Renal pelvis (tissue), 4 donors: ENCODE measurements around the gene DRC7. TPM values are rescaled to one million over a fixed set of nuclear protein-coding genes. Genes with fewer than 3 reads are reported as not detected.

ENCODE experiments used
- DNase-seq: peaks from one replicate; pipeline ENCODE4 v3.0.0-alpha.2; 2013
- polyA plus RNA-seq, 3 donors: library from polyadenylated mRNA; unstranded; fragments of 120-200 nt; gene quantifications; one replicate each; pipeline ENCODE4 v1.2.1, GENCODE V29; 2013; ENCODE audit not compliant: insufficient read length in 3 of 3

Gene DRC7
- polyA plus RNA-seq, 3 donors: 3.3 to 7.8 (median 3.9) TPM

GRCh38 chr16:57750796-57751538, 56.4 kb downstream of the DRC7 start:
- DNase-seq: no peak

DNA sequence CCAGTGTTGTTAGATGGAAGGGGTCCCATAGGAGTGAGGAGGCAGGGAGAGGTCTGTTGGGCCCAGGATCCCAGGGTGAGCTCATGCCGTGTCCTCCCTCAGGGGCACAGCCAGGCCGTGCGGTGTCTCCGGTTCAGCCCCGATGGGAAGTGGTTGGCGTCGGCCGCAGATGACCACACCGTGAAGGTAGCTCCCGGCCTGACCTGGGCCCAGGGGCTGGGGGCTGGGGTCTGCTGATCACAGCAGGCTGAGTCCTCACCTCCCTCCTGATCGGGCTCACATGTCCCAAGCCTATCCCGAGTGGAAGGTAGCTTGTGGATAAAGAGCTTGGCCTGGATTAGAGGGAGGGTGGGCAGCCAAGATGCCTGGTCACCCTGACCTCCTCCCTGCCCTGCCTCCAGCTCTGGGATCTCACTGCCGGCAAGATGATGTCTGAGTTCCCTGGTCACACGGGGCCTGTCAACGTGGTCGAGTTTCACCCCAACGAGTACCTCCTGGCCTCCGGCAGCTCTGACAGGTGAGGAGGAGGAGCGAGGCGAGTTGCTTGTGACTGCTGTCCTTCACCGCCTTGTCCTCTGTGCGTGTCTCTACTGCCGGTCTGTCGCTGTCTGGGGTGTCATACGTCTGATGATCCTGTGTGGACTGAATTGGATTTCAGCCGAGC, 57.1 kb downstream of the DRC7 start:
- DNase-seq: no peak

DNA sequence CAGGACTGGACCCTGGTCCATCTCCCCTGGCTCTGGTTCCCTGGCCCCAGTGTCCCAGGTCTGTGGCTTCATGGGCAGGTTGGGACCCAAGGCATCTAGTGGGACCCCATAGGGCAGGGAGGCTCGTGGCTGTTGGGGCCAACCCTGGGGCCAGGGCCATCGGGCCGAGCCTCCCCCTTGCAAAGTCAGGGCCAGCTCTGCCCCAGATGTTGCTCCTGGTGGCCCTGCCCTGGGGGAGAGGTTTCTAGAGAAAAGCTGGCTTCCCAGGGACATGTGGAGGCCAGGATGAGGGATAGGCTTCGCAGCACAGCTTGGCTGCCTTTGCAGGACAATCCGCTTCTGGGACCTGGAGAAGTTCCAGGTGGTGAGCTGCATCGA, 57.6 kb downstream of the DRC7 start:
- DNase-seq: no peak

GRCh38 chr16:57752581-57753447, 58.2 kb downstream of the DRC7 start:
- no peak for DNase-seq

- DNase-seq: no peak
Observed at GRCh38 chr16:57753448-57754353, 59.1 kb downstream of the DRC7 start.

GRCh38 chr16:57754354-57755060, 59.9 kb downstream of the DRC7 start:
- DNase-seq: no peak

GRCh38 chr16:57755061-57755684, 60.6 kb downstream of the DRC7 start:
- no peak for DNase-seq

- no peak for DNase-seq
Observed at GRCh38 chr16:57755726-57756423, 61.3 kb downstream of the DRC7 start.

DNA sequence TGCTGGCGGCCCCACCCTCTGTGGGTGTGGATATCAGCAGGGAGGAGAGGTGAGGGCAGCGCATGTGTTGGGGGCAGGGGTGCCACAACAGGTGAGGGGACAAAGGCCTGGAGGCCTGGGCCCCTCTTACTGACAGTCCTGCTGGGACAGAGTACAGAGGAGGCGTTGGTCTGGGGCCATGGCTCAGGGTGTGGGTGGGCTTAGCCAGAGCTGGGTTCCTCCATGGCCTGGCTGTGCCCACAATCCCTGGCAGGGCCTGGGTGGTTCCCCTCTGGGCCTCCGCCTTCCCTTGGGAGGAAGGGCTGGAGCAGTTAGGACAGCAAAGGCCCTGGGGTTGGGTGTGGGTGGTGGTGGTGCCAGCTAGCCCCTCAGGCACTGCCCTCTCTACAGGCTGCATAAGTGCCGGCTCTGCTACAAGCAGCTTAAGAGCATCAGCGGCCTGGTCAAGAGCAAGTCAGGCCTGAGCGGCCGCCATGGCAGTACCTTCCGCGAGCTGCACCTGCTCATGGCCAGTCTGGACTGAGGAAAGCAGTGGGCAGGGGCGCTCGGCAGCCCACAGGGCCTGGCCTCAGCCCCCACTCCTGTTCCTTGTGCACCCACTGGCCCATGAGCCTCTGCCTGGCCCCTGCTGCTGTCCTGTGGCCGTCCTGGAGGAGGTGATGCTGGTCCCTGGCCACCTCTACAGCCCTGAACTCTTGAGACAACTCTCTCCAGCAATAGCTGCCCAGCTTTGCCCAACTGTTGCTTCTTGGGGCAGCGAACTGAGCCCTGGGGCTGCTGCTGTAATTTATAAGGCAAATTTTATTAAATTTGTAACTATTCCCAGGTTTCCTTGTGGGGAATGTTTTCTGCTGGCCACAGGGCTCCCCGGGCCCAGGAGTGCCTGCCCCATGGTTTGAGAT, 62.1 kb downstream of the DRC7 start:
- DNase-seq: no peak

DNA sequence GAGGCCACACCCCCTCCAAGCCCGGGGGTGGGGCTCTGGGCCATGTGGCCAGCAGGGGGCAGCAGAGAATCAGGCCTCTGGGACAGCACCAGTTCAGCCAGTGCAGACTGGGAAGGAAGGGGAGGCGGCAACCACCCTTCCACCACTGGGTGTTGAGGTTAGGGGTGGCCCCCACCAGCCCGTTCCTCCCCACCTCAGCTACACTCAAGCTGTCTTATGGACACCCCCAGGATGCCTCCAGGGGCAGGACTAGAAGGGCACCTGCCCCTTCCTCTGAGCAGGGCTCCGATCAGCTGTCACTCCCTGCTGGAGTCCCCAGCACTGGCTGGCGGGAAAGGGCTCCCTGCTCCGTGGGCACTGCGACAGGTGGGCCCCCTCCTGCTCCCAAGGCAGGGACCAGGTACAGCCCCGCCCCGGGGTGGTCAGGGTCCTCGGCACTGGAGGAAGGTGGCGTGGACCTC, 62.8 kb downstream of the DRC7 start:
- DNase-seq: peak; percentile 46

- DNase-seq: no peak
Observed at GRCh38 chr16:57757883-57758282, 63.3 kb downstream of the DRC7 start.

DNA sequence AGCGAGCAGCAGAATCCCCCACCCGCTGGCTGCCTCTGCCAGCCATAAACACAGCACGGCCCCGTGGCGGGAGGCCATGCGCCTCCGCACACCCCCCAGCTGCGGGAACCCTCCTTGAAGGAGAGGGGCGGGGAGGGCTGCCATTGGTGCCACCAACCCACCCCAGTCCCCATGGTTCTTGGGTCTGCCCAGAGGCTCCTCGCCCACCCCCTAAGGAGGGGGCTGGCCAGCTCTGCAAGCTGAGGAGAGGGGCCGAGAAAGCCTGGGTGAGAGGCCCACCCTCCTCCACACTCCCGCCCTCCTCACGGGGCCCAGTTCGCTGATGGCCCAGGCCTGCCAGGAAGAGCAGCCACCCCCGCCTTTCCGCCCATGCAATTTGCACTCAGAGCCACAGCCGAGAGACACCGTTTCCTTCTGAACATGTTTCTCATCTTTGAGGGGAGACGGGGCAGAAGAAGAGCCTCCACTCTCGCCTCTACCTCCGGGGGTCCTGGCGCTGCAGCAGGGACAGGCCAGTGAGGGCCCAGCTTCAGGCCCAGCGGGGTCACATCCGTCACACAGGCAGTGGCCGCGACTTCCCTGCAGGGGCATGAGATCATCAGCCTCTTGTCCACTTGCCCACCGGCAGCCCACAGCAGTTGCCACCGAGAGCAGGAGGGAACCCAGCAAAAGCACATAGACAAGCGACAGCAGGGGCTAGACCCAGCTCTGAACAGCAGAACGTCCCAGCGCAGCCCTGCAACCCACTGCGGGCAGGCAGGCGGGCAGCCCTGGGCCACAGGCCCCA, 63.9 kb downstream of the DRC7 start:
- no peak for DNase-seq

- DNase-seq: no peak
Observed at GRCh38 chr16:57759131-57759530, 64.5 kb downstream of the DRC7 start.

DNA sequence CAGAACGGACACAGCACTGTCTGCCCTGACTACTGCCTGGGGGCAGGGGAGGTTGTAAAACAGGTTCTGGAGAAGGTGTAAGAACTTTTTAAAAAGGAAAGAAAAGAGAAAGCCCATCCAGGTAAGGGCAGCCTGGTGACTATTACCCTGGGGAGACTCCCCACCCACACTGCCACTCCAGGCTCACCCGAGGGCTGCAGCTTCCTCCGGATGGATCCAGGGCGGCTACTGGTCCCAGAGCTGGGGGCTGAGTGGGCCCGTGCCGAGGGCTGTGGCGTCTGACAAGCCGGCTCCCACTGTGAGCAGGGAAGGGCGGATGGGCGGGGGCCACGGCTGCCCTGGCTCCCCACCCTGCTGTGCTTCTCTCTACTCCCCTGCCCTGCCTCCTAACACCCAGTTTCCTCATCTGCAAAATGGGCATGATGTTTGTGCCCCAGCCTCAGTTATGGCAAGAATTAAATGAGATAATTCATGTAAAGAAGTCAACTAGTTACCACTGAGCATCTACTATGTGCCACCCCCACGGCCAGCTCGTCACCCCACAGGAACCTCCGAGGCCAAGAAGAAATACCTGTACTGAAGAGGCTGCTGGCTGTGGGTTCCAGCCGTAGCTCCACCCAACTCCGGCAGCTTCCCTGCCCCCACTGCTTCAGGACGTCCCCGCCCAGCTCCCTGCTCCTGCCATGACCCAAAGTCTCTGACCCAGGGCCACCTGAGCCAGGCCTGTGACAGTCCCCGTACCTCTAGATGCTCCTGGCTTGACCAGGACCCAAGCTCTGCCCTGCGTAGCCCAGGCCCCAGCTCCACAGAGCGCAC, 65.1 kb downstream of the DRC7 start:
- DNase-seq: no peak

GRCh38 chr16:57760357-57761160, 66.0 kb downstream of the DRC7 start:
- no peak for DNase-seq

GRCh38 chr16:57761301-57761700, 66.7 kb downstream of the DRC7 start:
- DNase-seq: no peak
